Measurements from ENCODE around the gene EFNA2.

The EFNA2 gene

GRCh38 chr19:1267477-1268225 is 18.0 kb upstream of the EFNA2 start:
- Histone ChIP-seq H3K36me3 (peaks cover 19 to 20% (median 20%) of the 10 kb centered on the region in 3 donors), H3K4me3 (peak overlapping the region in 1 of 2 donors; percentile 68), H3K9me3 (no peaks in the 10 kb centered on the region), H3K4me1 (peaks cover 3 to 79% (median 71%) of the 10 kb centered on the region in 4 donors), H3K27me3 (no peaks in the 10 kb centered on the region), H3K27ac (peak overlapping the region in 1 of 2 donors; percentile 91)
- TF ChIP-seq CTCF (IDR thresholded peaks at IDR 0.05), result no peak
- peak; percentile 31 to 77 for DNase-seq
- intact Hi-C loops (cut with DNase I; ENCODE audit: low total_unique reads), result loop anchor here (1.0 kb wide), 1 partner anchor 23 kb away; no protein-coding TSS in a partner anchor

GRCh38 chr19:1268226-1269064 is 17.2 kb upstream of the EFNA2 start:
- H3K36me3 ChIP-seq, result peaks cover 27 to 28% (median 28%) of the 10 kb centered on the region in 3 donors
- peak overlapping the region; percentile 73 to 82 for H3K4me3 ChIP-seq

GRCh38 chr19:1269065-1269477 is 16.6 kb upstream of the EFNA2 start, which contains the start of gene CIRBP:
TSS of gene CIRBP (plus strand) at chr19:1269332. CDS start at chr19:1270934, 1,602 bp downstream.
- H3K27me3 ChIP-seq, result no peaks in the 10 kb centered on the region
- peak; percentile 100 for DNase-seq
- intact Hi-C loops (cut with DNase I; ENCODE audit: low total_unique reads), result no loop called here
- TF ChIP-seq CTCF (IDR thresholded peaks at IDR 0.05), result peak in 1 of 2 experiments; percentile 19
- H3K27ac ChIP-seq, result peak within 1 kb of the TSS; percentile 91 to 100
- peaks cover 33 to 34% (median 34%) of the 10 kb centered on the region in 3 donors for H3K36me3 ChIP-seq
- no peaks in the 10 kb centered on the region for H3K9me3 ChIP-seq
- peaks cover 10 to 86% (median 80%) of the 10 kb centered on the region in 4 donors for H3K4me1 ChIP-seq
- peak within 1 kb of the TSS; percentile 73 to 82 for H3K4me3 ChIP-seq

More at GRCh38 chr19:1268226-1269064, 17.2 kb upstream of the EFNA2 start:
- Histone ChIP-seq H3K9me3 (no peaks in the 10 kb centered on the region), H3K4me1 (peaks cover 9 to 79% (median 74%) of the 10 kb centered on the region in 4 donors), H3K27ac (peak overlapping the region; percentile 91 to 100), H3K27me3 (no peaks in the 10 kb centered on the region)
- intact Hi-C loops (cut with DNase I; ENCODE audit: low total_unique reads), result no loop called here
- peak in 1 of 2 donors; percentile 78 for DNase-seq
- TF ChIP-seq CTCF (IDR thresholded peaks at IDR 0.05), result no peak

DNA sequence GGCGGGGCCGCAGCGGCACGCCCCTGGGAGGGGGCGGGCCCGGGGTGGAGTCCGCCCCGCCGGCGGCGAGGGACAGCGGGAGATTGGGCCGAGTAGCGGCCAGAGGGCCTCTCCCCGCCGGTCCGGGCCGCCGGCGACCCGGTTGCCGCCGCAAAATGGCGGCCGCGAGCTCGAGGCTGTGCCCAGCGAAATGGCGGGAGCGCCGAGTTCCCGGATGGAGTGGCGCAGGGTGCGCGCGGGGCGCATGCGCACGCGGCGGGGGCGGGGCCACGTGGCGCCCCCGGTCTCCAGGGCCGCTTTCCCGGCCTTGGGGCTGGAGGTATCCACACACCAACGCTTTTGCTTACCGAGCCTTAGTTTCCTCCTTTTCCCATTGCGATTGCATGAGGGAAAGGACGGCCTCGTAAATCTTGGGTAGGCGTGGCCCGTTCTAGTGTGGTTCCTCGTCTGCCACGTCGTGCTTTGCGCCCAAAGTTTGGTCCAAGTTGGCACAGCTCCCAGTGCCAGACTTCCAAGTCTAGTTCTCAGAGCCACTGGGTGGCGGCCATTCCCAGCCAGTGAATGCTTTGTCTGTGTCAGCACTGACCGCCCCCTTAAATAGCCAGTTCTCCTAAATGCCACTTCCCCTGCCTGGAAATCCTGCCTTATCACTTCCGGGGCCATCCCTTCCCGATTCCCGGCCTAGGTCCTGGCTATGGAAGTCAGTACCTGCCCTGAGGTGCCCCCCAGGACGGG is 16.0 kb upstream of the EFNA2 start:
- no peaks in the 10 kb centered on the region for H3K9me3 ChIP-seq
- no peak for TF ChIP-seq CTCF (IDR thresholded peaks at IDR 0.05)
- intact Hi-C loops (cut with DNase I; ENCODE audit: low total_unique reads), result no loop called here
- peaks cover 39 to 40% (median 40%) of the 10 kb centered on the region in 3 donors for H3K36me3 ChIP-seq
- peak; percentile 86 to 95 for DNase-seq
- no peaks in the 10 kb centered on the region for H3K27me3 ChIP-seq
- peak overlapping the region; percentile 91 to 100 for H3K27ac ChIP-seq
- H3K4me1 ChIP-seq, result peaks cover 10 to 87% (median 85%) of the 10 kb centered on the region in 4 donors
- peak overlapping the region; percentile 73 to 82 for H3K4me3 ChIP-seq
